ENCODE results near the gene ADRM1.

Gene ADRM1

GRCh38 chr20:62326959-62327725 lies 24.3 kb downstream of the ADRM1 start:
- no peak for DNase-seq

GRCh38 chr20:62327726-62328495 lies 25.1 kb downstream of the ADRM1 start:
- DNase-seq = no peak

GRCh38 chr20:62328684-62329388 lies 26.0 kb downstream of the ADRM1 start:
- DNase-seq = no peak

- no peak for DNase-seq
These were observed 26.9 kb downstream of the ADRM1 start for GRCh38 chr20:62329389-62330377.

- DNase-seq = no peak
These were observed 27.9 kb downstream of the ADRM1 start for GRCh38 chr20:62330576-62331317.

GRCh38 chr20:62331347-62331746 lies 28.6 kb downstream of the ADRM1 start:
- DNase-seq = no peak

- no peak for DNase-seq
These were observed 29.6 kb downstream of the ADRM1 start for GRCh38 chr20:62332421-62332820.

- no peak for DNase-seq
These were observed 30.4 kb downstream of the ADRM1 start for GRCh38 chr20:62332989-62333819.

GRCh38 chr20:62333820-62334595 lies 31.2 kb downstream of the ADRM1 start:
- no peak for DNase-seq

- no peak for DNase-seq
These were observed 32.1 kb downstream of the ADRM1 start for GRCh38 chr20:62334881-62335280.

- DNase-seq = no peak
These were observed 32.7 kb downstream of the ADRM1 start for GRCh38 chr20:62335532-62335931.

GRCh38 chr20:62336329-62336728 lies 33.5 kb downstream of the ADRM1 start:
- DNase-seq = no peak

- DNase-seq = no peak
These were observed 34.2 kb downstream of the ADRM1 start for GRCh38 chr20:62336775-62337557.

- no peak for DNase-seq
These were observed 34.9 kb downstream of the ADRM1 start for GRCh38 chr20:62337558-62338293.

GRCh38 chr20:62338294-62338620 lies 35.5 kb downstream of the ADRM1 start:
- DNase-seq = no peak

- DNase-seq = no peak
These were observed 36.9 kb downstream of the ADRM1 start for GRCh38 chr20:62339647-62340062.

- DNase-seq = no peak
These were observed 40.1 kb downstream of the ADRM1 start for GRCh38 chr20:62342910-62343309.

- no peak for DNase-seq
These were observed 41.3 kb downstream of the ADRM1 start for GRCh38 chr20:62344092-62344491.
